Measurements from ENCODE around the gene GYS2. TPM values are rescaled to one million over a fixed set of nuclear protein-coding genes. Genes with fewer than 3 reads are reported as not detected.
A peak's percentile ranks its signal among the peaks of the same experiment; 100 is the strongest.

GYS2 gene
- not detected for total RNA-seq (ENCODE audit: unreplicated experiment)
- long read RNA-seq, result 0 reads

- no peak for TF ChIP-seq CTCF (IDR thresholded peaks at IDR 0.05; ENCODE audit: partially characterized antibody, unreplicated experiment)
- H3K4me3 Mint-ChIP-seq (ENCODE audit: unreplicated experiment), result no peak within 1 kb of the TSS
- no peaks in the 10 kb centered on the region for H3K4me1 Mint-ChIP-seq (ENCODE audit: low read depth, unreplicated experiment)
- no peaks in the 10 kb centered on the region for H3K9me3 Mint-ChIP-seq (ENCODE audit: unreplicated experiment)
- no peaks in the 10 kb centered on the region for H3K27me3 Mint-ChIP-seq (ENCODE audit: unreplicated experiment)
- DNase-seq, result no peak
- no peak within 1 kb of the TSS for H3K27ac Mint-ChIP-seq (ENCODE audit: unreplicated experiment)
- H3K36me3 Mint-ChIP-seq (ENCODE audit: unreplicated experiment), result no peaks in the 10 kb centered on the region
Measured at GRCh38 chr12:21604245-21605101, at the start of gene GYS2. GYS2 (minus strand) TSS chr12:21604847; CDS start chr12:21604592, 255 bp downstream.

DNA sequence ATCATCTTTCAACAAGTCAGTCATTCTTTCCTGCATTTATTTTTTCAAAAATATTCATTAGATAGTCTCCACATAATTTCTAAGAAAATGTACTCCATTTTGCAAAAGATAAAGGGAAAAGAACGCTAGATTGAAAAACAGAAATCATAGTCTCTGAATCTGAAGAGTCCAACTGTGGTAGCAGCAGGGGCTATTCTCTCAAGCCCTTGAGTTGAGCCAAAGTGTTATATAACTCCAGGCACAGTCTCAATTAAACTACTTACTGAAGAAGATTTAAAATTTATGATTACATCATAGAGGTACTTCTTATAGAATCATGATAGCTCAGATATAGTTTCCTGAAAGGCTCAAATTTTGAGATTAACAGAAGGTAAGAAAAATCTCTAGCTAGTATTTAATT lies 47.2 kb upstream of the GYS2 start:
- no peak overlapping the region for H3K4me3 Mint-ChIP-seq (ENCODE audit: unreplicated experiment)

GRCh38 chr12:21650997-21651396 lies 46.4 kb upstream of the GYS2 start:
- no peaks in the 10 kb centered on the region for H3K27me3 Mint-ChIP-seq (ENCODE audit: unreplicated experiment)
- H3K9me3 Mint-ChIP-seq (ENCODE audit: unreplicated experiment), result no peaks in the 10 kb centered on the region
- no peak for TF ChIP-seq CTCF (IDR thresholded peaks at IDR 0.05; ENCODE audit: partially characterized antibody, unreplicated experiment)
- DNase-seq, result no peak
- H3K27ac Mint-ChIP-seq (ENCODE audit: unreplicated experiment), result peak overlapping the region; percentile 60
- H3K4me1 Mint-ChIP-seq (ENCODE audit: low read depth, unreplicated experiment), result peaks cover 31% of the 10 kb centered on the region
- peaks cover 1% of the 10 kb centered on the region for H3K36me3 Mint-ChIP-seq (ENCODE audit: unreplicated experiment)
- peak overlapping the region; percentile 44 for H3K4me3 Mint-ChIP-seq (ENCODE audit: unreplicated experiment)

More for the DNA sequence above, 47.2 kb upstream of the GYS2 start:
- peaks cover 30% of the 10 kb centered on the region for H3K4me1 Mint-ChIP-seq (ENCODE audit: low read depth, unreplicated experiment)
- no peaks in the 10 kb centered on the region for H3K36me3 Mint-ChIP-seq (ENCODE audit: unreplicated experiment)
- no peak overlapping the region for H3K27ac Mint-ChIP-seq (ENCODE audit: unreplicated experiment)
- no peak for DNase-seq
- H3K9me3 Mint-ChIP-seq (ENCODE audit: unreplicated experiment), result no peaks in the 10 kb centered on the region
- TF ChIP-seq CTCF (IDR thresholded peaks at IDR 0.05; ENCODE audit: partially characterized antibody, unreplicated experiment), result no peak
- peaks cover 1% of the 10 kb centered on the region for H3K27me3 Mint-ChIP-seq (ENCODE audit: unreplicated experiment)

GRCh38 chr12:21649034-21649433 lies 44.4 kb upstream of the GYS2 start:
- Mint-ChIP-seq H3K4me3 (ENCODE audit: unreplicated experiment) (no peak overlapping the region), H3K4me1 (ENCODE audit: low read depth, unreplicated experiment) (peaks cover 41% of the 10 kb centered on the region)

More at GRCh38 chr12:21649034-21649433, 44.4 kb upstream of the GYS2 start:
- TF ChIP-seq CTCF (IDR thresholded peaks at IDR 0.05; ENCODE audit: partially characterized antibody, unreplicated experiment), result no peak
- H3K27ac Mint-ChIP-seq (ENCODE audit: unreplicated experiment), result peak overlapping the region; percentile 57
- H3K27me3 Mint-ChIP-seq (ENCODE audit: unreplicated experiment), result no peaks in the 10 kb centered on the region
- H3K9me3 Mint-ChIP-seq (ENCODE audit: unreplicated experiment), result no peaks in the 10 kb centered on the region
- no peak for DNase-seq
- peaks cover 5% of the 10 kb centered on the region for H3K36me3 Mint-ChIP-seq (ENCODE audit: unreplicated experiment)
